Measurements from ENCODE around the gene WWOX. TPM values are rescaled to one million over a fixed set of nuclear protein-coding genes. Genes with fewer than 3 reads are reported as not detected.

WWOX gene
- total RNA-seq, 1 experiment from 2014 or later = 35.6 TPM

DNA sequence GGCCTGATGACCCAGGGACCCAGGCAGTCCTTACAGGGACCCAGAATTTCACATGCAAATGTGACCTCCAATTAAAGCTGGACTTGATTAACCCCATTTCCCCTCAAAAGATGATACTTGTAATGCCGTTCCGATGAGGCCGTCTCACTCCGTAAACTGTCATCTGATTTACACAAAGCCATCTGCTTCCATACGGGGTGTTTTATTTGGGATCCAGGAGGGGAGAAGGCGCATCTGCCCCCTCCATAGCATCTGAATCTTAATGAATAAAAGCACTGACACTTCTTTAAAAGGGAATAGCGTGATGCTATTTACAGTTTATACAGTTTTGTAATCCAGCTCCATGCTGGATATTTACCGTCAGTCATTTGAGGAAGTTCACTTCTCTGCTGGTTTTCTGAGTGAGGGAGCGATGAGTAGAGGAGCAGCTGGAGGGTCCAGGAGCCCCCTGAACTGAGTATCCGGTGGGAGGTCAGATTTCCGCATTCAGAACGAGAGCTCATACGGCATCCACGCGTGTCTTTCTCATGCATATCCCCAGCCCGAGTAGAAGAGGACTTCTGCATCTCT is 452.7 kb downstream of the WWOX start:
- H3K9me2 ChIP-seq (ENCODE audit: insufficient read depth) = no peaks in the 10 kb centered on the region
- POLR2A ChIA-PET (ENCODE audit: unreplicated experiment) = no interaction called here

DNA sequence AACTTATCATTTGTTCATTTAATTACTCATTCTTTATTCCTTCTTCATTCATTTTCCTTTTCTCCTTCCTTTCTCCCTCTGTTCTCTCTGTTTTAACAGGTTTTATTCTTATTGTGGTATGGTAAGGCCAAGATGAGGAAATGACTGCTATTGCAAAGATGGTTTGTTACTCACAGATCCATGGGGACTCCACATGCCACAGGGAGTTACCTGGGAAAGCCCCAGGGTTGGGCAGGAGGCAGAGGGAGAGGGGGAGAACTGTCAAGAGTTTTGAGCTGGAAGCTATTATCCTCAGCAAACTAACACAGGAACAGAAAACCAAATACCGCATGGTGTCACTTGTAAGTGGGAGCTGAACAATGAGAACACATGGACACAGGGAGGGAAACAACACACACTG is 453.3 kb downstream of the WWOX start:
- H3F3A ChIP-seq (ENCODE audit: insufficient read depth, low read depth) = no peaks in the 10 kb centered on the region
- TF ChIP-seq, protein P1, sequence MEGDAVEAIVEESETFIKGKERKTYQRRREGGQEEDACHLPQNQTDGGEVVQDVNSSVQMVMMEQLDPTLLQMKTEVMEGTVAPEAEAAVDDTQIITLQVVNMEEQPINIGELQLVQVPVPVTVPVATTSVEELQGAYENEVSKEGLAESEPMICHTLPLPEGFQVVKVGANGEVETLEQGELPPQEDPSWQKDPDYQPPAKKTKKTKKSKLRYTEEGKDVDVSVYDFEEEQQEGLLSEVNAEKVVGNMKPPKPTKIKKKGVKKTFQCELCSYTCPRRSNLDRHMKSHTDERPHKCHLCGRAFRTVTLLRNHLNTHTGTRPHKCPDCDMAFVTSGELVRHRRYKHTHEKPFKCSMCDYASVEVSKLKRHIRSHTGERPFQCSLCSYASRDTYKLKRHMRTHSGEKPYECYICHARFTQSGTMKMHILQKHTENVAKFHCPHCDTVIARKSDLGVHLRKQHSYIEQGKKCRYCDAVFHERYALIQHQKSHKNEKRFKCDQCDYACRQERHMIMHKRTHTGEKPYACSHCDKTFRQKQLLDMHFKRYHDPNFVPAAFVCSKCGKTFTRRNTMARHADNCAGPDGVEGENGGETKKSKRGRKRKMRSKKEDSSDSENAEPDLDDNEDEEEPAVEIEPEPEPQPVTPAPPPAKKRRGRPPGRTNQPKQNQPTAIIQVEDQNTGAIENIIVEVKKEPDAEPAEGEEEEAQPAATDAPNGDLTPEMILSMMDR (conservative IDR thresholded peaks at IDR 0.05) = no peak
- no peak for TF ChIP-seq EZH2 (IDR thresholded peaks at IDR 0.05; ENCODE audit: low read depth)
- BruUV-seq (replicated peaks) = no TSS peak
- no peak for DNase-seq
- ChIA-PET CTCF (no interaction called here), POLR2A (ENCODE audit: unreplicated experiment) (no interaction called here)
- H3K27me3 ChIP-seq (ENCODE audit: insufficient read depth, low read depth) = no peaks in the 10 kb centered on the region
- H3K36me3 ChIP-seq (ENCODE audit: low read depth) = no peaks in the 10 kb centered on the region
- H3K4me1 ChIP-seq (replicated peaks; ENCODE audit: insufficient read depth) = no peaks in the 10 kb centered on the region
- H2AFZ ChIP-seq = no peak overlapping the region
- H4K20me1 ChIP-seq (ENCODE audit: insufficient read depth) = no peaks in the 10 kb centered on the region
- no peak overlapping the region for H3K4me3 ChIP-seq
- intact Hi-C loops (cut with micrococcal nuclease; ENCODE audit: unreplicated experiment) = no loop called here
- no peaks in the 10 kb centered on the region for H3K9me2 ChIP-seq (ENCODE audit: insufficient read depth)
- no peaks in the 10 kb centered on the region for H3K9me3 ChIP-seq (ENCODE audit: insufficient read depth, low read depth)
- no peak overlapping the region for H3K27ac ChIP-seq
- no peaks in the 10 kb centered on the region for H3K79me2 ChIP-seq (ENCODE audit: low read depth)
- H3K4me2 ChIP-seq = no peak overlapping the region

More for the DNA sequence above, 452.7 kb downstream of the WWOX start:
- no peak for DNase-seq
- Histone ChIP-seq H3K4me3 (no peak overlapping the region), H3K79me2 (ENCODE audit: low read depth) (no peaks in the 10 kb centered on the region), H4K20me1 (ENCODE audit: insufficient read depth) (no peaks in the 10 kb centered on the region), H3K36me3 (ENCODE audit: low read depth) (no peaks in the 10 kb centered on the region), H3F3A (ENCODE audit: insufficient read depth, low read depth) (no peaks in the 10 kb centered on the region), H3K27ac (no peak overlapping the region), H3K4me2 (no peak overlapping the region), H3K9me3 (ENCODE audit: insufficient read depth, low read depth) (no peaks in the 10 kb centered on the region), H3K27me3 (ENCODE audit: insufficient read depth, low read depth) (no peaks in the 10 kb centered on the region), H2AFZ (no peak overlapping the region), H3K4me1 (replicated peaks; ENCODE audit: insufficient read depth) (no peaks in the 10 kb centered on the region)
- CTCF ChIA-PET = no interaction called here
- intact Hi-C loops (cut with micrococcal nuclease; ENCODE audit: unreplicated experiment) = no loop called here
- no TSS peak for BruUV-seq (replicated peaks)
- TF ChIP-seq EZH2 (IDR thresholded peaks at IDR 0.05; ENCODE audit: low read depth) = no peak
- TF ChIP-seq, protein P1 (conservative IDR thresholded peaks at IDR 0.05) = no peak

DNA sequence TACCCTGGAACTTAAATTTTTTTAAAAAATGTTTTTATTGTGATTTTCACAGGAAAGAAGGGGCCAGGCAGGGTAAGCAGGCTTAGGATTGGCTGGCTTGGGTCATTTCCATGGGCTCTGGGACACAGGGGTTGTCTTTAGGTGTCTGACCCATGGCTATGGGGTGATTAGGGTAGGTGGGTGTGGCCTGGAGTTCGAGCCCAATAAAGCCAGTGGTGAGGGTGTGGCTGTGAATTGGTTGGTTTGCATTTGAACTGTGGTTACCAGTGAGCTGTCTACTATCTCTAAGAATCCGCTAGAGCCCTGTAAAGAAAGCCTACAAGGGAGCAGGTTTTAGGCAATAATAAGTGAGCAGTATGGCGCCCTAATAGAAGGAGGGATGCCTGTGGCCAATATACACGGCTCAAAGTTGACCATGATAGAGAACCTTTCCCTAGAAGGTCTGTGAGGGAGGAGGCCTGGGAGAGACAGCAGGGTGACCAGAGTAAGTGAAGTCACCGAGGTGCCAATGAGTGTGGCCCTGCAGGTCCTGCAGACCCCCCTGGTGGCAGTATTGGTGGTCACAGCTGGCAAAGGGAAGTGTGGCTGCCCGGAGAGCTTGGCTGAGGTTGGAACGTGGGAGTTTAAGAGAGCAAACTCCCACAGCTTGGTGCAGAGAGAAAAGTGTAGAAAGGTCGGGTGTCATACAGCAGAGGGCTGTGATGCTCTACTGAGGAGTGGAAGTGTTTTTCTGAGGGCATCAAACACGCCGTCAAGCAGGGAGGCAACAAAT is 454.0 kb downstream of the WWOX start:
- Histone ChIP-seq H3K4me3 (no peak overlapping the region), H3K9me2 (ENCODE audit: insufficient read depth) (no peaks in the 10 kb centered on the region), H3K79me2 (ENCODE audit: low read depth) (no peaks in the 10 kb centered on the region), H3K36me3 (ENCODE audit: low read depth) (no peaks in the 10 kb centered on the region), H3K4me2 (no peak overlapping the region), H3K9me3 (ENCODE audit: insufficient read depth, low read depth) (no peaks in the 10 kb centered on the region), H4K20me1 (ENCODE audit: insufficient read depth) (no peaks in the 10 kb centered on the region), H3K4me1 (replicated peaks; ENCODE audit: insufficient read depth) (no peaks in the 10 kb centered on the region), H3F3A (ENCODE audit: insufficient read depth, low read depth) (no peaks in the 10 kb centered on the region), H2AFZ (no peak overlapping the region), H3K27me3 (ENCODE audit: insufficient read depth, low read depth) (no peaks in the 10 kb centered on the region), H3K27ac (no peak overlapping the region)
- no TSS peak for BruUV-seq (replicated peaks)
- ChIA-PET POLR2A (ENCODE audit: unreplicated experiment) (no interaction called here), CTCF (no interaction called here)
- intact Hi-C loops (cut with micrococcal nuclease; ENCODE audit: unreplicated experiment) = no loop called here
- DNase-seq = no peak
- TF ChIP-seq, protein P1 (conservative IDR thresholded peaks at IDR 0.05) = no peak
- TF ChIP-seq EZH2 (IDR thresholded peaks at IDR 0.05; ENCODE audit: low read depth) = no peak

Data from PC-9 (cell line).